Measurements from ENCODE around the gene BTBD6.
"Not testable (repeated sequence)": the region's sequence is repeated elsewhere in the genome, so short reads cannot be mapped to it uniquely, and the experiment has no call there.

Gene BTBD6

GRCh38 chr14:105269405-105269804 is 21.1 kb downstream of the BTBD6 start:
- DNase-seq (ENCODE audit: low read depth): no peak

- DNase-seq (ENCODE audit: low read depth): no peak
Measured at GRCh38 chr14:105271224-105271890, 23.0 kb downstream of the BTBD6 start.

DNA sequence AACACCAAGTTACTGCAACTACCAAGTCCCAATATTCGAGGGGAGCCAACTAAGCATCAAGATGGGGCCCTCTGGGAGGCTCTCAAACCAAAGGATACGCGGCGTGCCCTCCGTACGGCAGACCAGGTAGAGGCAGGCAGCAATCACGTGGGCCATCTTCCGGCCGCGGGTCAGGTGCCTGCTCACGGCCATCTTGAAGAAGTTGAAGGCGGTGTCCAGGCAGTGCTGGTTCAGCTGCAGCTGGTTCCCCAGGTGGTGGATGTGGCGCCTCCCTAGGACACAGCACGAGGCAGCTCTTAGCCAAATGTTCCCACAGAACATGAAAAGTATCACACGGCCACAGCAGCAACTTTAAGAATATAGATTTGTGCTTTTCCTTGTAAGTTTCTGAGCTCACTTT is 24.3 kb downstream of the BTBD6 start:
- DNase-seq (ENCODE audit: low read depth): no peak

DNA sequence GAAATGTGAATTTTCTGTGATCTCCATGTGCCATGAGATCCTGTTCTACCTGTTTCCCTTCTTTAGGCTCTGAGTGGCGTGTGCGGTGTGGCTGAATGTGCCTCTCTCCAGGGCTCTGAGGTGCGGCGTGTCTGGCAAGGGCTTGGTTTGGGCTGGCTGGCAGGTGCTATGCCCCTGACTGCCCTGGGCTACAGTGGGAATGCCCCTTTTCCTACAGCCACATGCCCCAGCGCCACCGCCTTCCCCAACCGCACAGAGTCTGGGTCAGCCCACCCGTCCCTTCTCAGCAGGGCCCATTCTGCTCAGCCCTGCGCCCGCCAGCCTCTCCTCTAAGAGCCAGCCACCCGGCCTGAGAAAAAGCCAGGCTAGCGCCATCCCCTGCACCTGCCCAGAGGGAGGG is 24.7 kb downstream of the BTBD6 start:
- no peak for DNase-seq (ENCODE audit: low read depth)

- DNase-seq (ENCODE audit: low read depth): no peak
Measured at GRCh38 chr14:105274637-105275036, 26.3 kb downstream of the BTBD6 start.

GRCh38 chr14:105275267-105275946 is 27.1 kb downstream of the BTBD6 start:
- DNase-seq (ENCODE audit: low read depth): no peak

DNA sequence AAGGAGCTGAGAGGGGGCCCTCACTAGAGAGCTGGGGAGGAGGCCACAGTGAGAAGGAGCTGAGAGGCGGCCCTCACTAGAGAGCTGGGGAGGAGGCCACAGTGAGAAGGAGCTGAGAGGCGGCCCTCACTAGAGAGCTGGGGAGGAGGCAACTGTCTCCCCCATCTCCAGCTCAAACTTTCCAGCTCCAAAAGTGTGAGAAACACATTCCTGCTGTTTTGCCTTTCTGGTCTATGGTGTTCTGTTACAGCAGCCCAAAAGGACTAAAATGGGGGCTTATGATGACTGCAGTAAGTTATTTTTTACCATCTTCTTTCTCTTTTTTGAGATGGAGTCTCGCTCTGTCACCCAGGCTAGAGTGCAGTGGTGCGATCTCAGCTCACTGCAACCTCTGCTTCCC is 29.1 kb downstream of the BTBD6 start:
- not testable (repeated sequence) for DNase-seq (ENCODE audit: low read depth)

DNA sequence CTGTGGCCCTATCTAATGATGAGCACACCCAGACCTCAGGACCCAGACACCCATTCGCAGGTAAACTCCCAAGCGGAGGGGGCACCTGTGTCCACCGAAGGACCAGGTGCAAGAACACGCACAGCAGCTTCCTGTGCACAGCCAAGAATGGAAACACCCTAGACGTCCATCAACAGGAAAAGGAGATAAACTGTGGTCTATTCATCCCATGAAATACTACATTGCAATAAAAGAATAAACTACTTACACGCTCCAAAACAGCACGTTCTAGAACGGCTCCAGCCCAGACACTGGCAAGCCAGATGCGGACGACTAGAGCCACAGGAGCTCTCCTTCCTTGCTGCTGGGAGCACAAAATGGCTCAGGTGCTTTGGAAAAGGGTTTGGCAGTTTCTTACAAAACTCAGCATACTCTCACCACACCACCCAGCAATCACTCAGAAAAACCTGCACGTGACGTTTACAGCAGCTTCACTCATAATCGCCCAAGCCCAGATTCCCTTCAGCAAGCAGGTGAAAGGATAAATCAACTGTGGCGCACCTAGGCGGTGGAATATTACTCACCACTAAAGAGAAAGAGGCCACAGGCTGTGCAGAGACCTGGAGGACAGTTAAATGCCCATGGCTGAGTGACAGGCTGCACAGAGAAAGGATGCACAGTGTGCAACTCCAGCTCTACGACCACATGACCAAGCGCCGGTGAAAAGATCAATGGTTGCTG is 31.5 kb downstream of the BTBD6 start:
- DNase-seq (ENCODE audit: low read depth): no peak

DNA sequence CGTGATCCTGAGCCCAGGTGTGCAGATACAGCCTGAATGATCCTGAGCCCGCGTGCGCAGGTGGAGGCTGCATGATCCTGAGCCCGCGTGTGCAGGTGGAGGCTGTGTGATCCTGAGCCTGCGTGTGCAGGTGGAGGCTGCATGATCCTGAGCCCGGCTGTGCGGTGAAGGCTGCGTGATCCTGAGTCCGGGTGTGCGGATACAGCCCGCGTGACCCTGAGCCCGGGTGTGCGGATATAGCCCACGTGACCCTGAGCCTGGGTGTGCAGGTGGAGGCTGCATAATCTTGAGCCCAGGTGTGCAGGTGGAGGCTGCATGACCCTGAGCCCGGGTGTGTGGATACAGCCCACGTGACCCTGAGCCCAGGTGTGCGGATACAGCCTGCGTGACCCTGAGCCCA is 32.2 kb downstream of the BTBD6 start:
- DNase-seq (ENCODE audit: low read depth): no peak

GRCh38 chr14:105281371-105282097 is 33.2 kb downstream of the BTBD6 start:
- no peak for DNase-seq (ENCODE audit: low read depth)

GRCh38 chr14:105282098-105282725 is 33.9 kb downstream of the BTBD6 start:
- no peak for DNase-seq (ENCODE audit: low read depth)

- no peak for DNase-seq (ENCODE audit: low read depth)
Measured at GRCh38 chr14:105283028-105283427, 34.7 kb downstream of the BTBD6 start.

DNA sequence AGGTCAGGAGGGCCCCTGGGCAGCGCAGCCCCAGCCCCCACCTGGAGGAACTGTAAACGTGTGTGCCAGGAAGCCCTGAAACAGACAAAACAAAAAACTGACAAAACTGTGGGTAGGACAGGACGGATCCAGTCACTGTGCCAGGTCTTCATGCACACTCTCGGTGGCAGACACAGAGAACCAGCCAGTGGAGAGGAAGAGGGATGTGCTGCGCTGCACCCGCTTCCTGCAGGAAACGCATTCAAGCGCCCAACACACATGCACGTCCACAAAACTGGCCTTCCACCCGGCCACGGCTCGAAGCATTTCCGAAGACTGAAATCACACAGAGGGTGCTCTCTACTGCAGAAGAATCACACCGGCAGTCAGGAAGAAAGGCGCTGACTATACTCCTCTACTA is 35.6 kb downstream of the BTBD6 start:
- no peak for DNase-seq (ENCODE audit: low read depth)

DNA sequence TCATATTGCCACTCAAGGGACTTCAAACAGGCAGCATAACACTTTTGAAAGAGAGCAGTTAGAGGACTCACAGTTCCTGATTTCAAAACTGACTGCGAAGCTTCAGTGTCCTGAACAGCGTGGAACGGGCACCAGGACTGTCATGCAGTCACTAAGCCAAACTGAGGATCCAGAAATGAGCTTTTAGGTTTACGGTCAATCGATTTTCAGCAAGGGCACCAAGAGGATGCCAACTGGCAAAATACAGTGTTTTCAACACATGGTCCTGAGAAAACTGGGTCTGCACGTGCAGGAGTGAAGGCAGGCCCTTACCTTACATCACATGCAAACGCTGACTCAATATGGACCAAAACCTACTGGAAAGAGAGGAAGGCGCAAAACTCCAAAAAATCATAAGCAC is 36.8 kb downstream of the BTBD6 start:
- no peak for DNase-seq (ENCODE audit: low read depth)

DNA sequence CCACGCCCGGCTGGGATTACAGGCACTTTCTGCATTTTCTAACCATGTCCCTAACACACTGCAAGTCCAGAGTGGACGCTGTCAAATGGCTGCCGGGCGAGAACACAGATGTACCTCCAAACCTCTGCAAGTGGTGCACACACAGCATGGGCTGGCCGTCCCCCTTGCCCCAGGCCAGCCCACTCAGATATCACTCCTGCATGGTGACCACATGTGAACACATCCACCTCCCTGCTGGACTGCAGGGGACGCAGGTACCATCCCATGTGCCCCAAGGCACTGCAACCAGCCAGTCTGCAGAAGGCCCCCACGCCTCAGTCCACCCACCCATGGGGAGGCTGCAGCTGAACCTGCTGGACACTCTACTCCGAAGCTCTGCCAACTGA is 38.4 kb downstream of the BTBD6 start:
- DNase-seq (ENCODE audit: low read depth): no peak

DNA sequence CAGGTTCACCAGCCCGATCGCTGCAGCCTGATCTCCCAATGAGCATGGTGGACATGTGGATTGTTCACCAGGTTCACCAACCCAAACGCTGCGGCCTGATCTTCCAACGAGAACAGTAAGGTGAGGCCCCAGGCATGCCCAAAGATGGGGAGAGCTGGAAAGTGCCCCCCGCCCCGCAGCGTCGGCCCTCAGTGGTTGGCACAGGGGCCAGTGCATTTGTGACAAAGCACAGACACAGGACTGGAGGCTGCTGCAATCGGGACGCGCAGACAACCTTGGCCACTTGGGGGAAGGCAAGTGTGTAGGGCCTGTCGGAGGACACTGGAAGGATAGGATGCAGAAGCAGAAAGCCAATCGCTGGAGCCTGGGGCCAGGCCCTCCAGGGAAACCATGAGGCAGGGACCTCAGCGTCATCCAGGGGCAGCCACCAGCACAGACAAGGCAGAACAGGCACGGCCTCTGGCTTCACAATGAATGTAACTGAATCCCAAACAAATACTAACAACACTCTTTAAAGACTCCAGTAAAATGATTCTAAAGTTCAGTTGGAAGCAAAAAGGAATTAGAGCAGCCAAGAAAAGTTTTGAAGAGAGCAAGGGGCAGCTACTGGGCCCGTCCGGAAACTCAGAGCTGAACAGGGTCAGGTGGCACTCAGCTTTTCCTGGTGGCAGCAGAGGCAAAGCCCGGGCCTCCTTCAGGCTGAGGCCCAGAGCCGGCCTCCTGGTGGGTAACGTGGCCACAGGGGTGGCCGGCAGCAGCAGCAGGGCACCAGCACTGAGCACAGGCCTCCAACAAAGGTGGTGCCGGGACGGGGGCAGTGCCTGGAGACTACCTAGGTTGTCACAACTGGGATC is 39.1 kb downstream of the BTBD6 start:
- DNase-seq (ENCODE audit: low read depth): no peak

GRCh38 chr14:105288936-105289335 is 40.6 kb downstream of the BTBD6 start:
- not testable (repeated sequence) for DNase-seq (ENCODE audit: low read depth)

DNA sequence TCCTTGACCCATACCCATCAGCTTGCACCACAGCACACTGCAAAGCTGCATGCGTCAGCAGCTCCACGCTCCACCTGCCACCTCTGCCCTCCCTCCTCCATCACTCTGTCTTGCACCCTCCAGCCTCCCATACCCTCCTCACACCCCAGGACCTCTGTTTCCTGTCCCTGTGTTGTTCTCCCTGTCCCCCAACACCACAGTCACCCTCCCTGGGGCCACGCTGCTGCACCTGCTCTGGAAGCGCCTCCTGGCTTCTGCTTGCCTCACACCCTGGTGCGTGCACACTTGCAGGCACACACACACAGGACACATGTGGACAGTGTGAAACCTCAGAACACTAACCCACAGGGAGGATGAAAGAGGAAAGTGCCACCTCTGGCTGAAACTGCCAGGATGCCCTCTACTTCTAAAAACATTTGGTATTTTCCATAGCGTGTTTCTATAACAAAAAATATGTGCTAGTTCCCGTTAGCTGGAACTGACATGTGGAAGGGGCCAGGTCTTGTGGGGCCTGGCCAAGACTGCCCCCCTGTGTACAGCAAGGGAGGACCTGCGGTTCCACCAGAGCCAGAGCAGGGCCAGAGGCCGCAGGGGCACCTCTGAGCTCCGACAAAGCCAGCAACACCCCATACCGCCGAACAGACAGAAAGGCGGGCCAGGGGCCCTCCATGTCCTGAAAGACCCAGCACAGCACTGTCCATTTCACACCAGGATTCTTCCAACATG is 42.5 kb downstream of the BTBD6 start:
- DNase-seq (ENCODE audit: low read depth): no peak

GRCh38 chr14:105292826-105293711 is 44.7 kb downstream of the BTBD6 start:
- DNase-seq (ENCODE audit: low read depth): no peak

All from CMK (cell line).